ENCODE results near the gene MON1A. TPM values are rescaled to one million over a fixed set of nuclear protein-coding genes. Genes with fewer than 3 reads are reported as not detected.
A peak's percentile ranks its signal among the peaks of the same experiment; 100 is the strongest.

Gene MON1A
- total and polyA plus RNA-seq, 2 experiments from 2014 or later = 6.4 to 12.1 TPM

- Mint-ChIP-seq H3K27ac (peak within 1 kb of the TSS; percentile 70; the same call in 1 of the 2 replicates), H3K9me3 (no peaks in the 10 kb centered on the region), H3K4me3 (peak within 1 kb of the TSS; percentile 75), H3K4me1 (peaks cover 47% of the 10 kb centered on the region), H3K36me3 (ENCODE audit: low read depth) (no peaks in the 10 kb centered on the region), H3K27me3 (ENCODE audit: insufficient read depth, low read depth, poor library complexity) (peaks cover 21% of the 10 kb centered on the region)
- Histone ChIP-seq H3K27me3 (ENCODE audit: insufficient read depth) (no peaks in the 10 kb centered on the region), H3K4me3 (peak within 1 kb of the TSS; percentile 83), H2AFZ (peak within 1 kb of the TSS; percentile 93), H3K27ac (ENCODE audit: low read depth) (no peak within 1 kb of the TSS), H3K79me2 (replicated peaks; ENCODE audit: insufficient read depth) (peaks cover 39% of the 10 kb centered on the region), H3F3A (replicated peaks; ENCODE audit: low read depth) (0 out of 2 replicates have a peak, but pooled peaks cover 10% of the 10 kb centered on the region), H3K4me2 (peak within 1 kb of the TSS; percentile 91), H3K9me2 (ENCODE audit: insufficient read depth) (no peaks in the 10 kb centered on the region), H4K20me1 (replicated peaks; ENCODE audit: insufficient read depth) (peaks cover 5% of the 10 kb centered on the region; the same call in 1 of the 2 replicates), H3K4me1 (ENCODE audit: insufficient read depth) (peaks cover 36% of the 10 kb centered on the region), H3K36me3 (ENCODE audit: insufficient read depth) (no peaks in the 10 kb centered on the region; the same call in 1 of the 2 replicates)
- ATAC-seq (peak; percentile 63), DNase-seq (ENCODE audit: low spot score) (peak; percentile 80)
- TF ChIP-seq ETS1 (IDR thresholded peaks at IDR 0.05) (no peak), POLR2AphosphoS5 (IDR thresholded peaks at IDR 0.05; ENCODE audit: low read depth) (peak; percentile 56)
Measured at GRCh38 chr3:49869525-49870126, 60.0 kb downstream of the MON1A start, which contains the start of gene CAMKV. TSS of gene CAMKV (minus strand) at chr3:49869906. CDS start at chr3:49862388, 7,518 bp downstream.

DNA sequence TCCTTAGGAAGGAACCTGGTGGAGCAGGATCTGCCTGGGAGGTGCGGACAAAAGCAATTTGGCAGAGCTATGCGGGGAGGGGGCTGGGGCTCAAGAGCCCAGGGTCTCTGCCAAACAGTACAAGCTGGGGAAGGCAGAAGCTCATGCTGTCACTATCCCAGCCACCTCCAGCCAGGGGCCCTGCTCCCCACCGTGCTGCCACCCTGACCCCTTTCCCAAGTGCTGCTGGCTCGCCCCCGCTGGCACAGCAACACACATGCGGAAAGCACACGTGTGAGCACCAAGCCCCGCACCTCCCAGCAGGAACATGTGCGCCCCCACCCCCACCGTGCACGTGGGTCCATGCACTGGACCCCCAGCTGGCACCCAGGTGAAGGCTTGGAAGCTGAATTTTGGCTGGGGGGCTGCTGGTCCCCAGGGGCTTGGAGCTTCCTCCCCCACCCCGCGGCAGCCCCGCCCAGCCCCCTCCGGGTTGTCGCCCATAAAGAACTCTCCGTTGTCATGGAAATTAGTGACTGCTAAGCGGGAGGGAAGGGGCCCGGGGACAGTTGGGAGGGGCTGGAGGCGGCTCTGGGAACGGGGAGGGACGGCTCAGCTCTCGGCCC, 60.6 kb downstream of the MON1A start:
- Histone ChIP-seq H3K27ac (ENCODE audit: low read depth) (no peak overlapping the region), H3K36me3 (ENCODE audit: insufficient read depth) (no peaks in the 10 kb centered on the region; the same call in 1 of the 2 replicates), H3K4me2 (peak overlapping the region; percentile 91), H3K9me2 (ENCODE audit: insufficient read depth) (no peaks in the 10 kb centered on the region), H3K27me3 (ENCODE audit: insufficient read depth) (no peaks in the 10 kb centered on the region), H3K4me1 (ENCODE audit: insufficient read depth) (peaks cover 42% of the 10 kb centered on the region), H4K20me1 (replicated peaks; ENCODE audit: insufficient read depth) (peaks cover 5% of the 10 kb centered on the region; the same call in 1 of the 2 replicates), H3F3A (replicated peaks; ENCODE audit: low read depth) (0 out of 2 replicates have a peak, but pooled peaks cover 10% of the 10 kb centered on the region), H2AFZ (peak overlapping the region; percentile 74; the same call in 1 of the 2 replicates), H3K79me2 (replicated peaks; ENCODE audit: insufficient read depth) (peaks cover 40% of the 10 kb centered on the region), H3K4me3 (peak overlapping the region; percentile 83)
- peak overlapping the region; percentile 70; the same call in 1 of the 2 replicates for H3K27ac Mint-ChIP-seq
- ATAC-seq (peak; percentile 53), DNase-seq (ENCODE audit: low spot score) (peak; percentile 80)
- TF ChIP-seq, protein P1, sequence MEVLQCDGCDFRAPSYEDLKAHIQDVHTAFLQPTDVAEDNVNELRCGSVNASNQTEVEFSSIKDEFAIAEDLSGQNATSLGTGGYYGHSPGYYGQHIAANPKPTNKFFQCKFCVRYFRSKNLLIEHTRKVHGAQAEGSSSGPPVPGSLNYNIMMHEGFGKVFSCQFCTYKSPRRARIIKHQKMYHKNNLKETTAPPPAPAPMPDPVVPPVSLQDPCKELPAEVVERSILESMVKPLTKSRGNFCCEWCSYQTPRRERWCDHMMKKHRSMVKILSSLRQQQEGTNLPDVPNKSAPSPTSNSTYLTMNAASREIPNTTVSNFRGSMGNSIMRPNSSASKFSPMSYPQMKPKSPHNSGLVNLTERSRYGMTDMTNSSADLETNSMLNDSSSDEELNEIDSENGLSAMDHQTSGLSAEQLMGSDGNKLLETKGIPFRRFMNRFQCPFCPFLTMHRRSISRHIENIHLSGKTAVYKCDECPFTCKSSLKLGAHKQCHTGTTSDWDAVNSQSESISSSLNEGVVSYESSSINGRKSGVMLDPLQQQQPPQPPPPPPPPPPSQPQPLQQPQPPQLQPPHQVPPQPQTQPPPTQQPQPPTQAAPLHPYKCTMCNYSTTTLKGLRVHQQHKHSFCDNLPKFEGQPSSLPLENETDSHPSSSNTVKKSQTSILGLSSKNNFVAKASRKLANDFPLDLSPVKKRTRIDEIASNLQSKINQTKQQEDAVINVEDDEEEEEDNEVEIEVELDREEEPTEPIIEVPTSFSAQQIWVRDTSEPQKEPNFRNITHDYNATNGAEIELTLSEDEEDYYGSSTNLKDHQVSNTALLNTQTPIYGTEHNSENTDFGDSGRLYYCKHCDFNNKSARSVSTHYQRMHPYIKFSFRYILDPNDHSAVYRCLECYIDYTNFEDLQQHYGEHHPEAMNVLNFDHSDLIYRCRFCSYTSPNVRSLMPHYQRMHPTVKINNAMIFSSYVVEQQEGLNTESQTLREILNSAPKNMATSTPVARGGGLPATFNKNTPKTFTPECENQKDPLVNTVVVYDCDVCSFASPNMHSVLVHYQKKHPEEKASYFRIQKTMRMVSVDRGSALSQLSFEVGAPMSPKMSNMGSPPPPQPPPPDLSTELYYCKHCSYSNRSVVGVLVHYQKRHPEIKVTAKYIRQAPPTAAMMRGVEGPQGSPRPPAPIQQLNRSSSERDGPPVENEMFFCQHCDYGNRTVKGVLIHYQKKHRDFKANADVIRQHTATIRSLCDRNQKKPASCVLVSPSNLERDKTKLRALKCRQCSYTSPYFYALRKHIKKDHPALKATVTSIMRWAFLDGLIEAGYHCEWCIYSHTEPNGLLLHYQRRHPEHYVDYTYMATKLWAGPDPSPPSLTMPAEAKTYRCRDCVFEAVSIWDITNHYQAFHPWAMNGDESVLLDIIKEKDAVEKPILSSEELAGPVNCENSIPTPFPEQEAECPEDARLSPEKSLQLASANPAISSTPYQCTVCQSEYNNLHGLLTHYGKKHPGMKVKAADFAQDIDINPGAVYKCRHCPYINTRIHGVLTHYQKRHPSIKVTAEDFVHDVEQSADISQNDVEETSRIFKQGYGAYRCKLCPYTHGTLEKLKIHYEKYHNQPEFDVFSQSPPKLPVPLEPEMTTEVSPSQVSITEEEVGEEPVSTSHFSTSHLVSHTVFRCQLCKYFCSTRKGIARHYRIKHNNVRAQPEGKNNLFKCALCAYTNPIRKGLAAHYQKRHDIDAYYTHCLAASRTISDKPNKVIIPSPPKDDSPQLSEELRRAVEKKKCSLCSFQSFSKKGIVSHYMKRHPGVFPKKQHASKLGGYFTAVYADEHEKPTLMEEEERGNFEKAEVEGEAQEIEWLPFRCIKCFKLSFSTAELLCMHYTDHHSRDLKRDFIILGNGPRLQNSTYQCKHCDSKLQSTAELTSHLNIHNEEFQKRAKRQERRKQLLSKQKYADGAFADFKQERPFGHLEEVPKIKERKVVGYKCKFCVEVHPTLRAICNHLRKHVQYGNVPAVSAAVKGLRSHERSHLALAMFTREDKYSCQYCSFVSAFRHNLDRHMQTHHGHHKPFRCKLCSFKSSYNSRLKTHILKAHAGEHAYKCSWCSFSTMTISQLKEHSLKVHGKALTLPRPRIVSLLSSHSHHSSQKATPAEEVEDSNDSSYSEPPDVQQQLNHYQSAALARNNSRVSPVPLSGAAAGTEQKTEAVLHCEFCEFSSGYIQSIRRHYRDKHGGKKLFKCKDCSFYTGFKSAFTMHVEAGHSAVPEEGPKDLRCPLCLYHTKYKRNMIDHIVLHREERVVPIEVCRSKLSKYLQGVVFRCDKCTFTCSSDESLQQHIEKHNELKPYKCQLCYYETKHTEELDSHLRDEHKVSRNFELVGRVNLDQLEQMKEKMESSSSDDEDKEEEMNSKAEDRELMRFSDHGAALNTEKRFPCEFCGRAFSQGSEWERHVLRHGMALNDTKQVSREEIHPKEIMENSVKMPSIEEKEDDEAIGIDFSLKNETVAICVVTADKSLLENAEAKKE (CRISPR knock-in tag; IDR thresholded peaks at IDR 0.05) = no peak
- peak; percentile 10 for TF ChIP-seq REST (IDR thresholded peaks at IDR 0.05; ENCODE audit: unreplicated experiment)
- H3K27me3 Mint-ChIP-seq (ENCODE audit: insufficient read depth, low read depth, poor library complexity) = peaks cover 22% of the 10 kb centered on the region
- H3K9me3 Mint-ChIP-seq = no peaks in the 10 kb centered on the region
- peaks cover 51% of the 10 kb centered on the region for H3K4me1 Mint-ChIP-seq
- H3K4me3 Mint-ChIP-seq = peak overlapping the region; percentile 75
- H3K36me3 Mint-ChIP-seq (ENCODE audit: low read depth) = no peaks in the 10 kb centered on the region

All from GM23338 (cell line).